ENCODE measurements around the gene PIP4K2B.
A peak's percentile ranks its signal among the peaks of the same experiment; 100 is the strongest.

The PIP4K2B gene

GRCh38 chr17:38777641-38778250, 21.6 kb downstream of the PIP4K2B start:
- no peak for DNase-seq

- DNase-seq = no peak
Measured at GRCh38 chr17:38773258-38773657, 26.1 kb downstream of the PIP4K2B start.

- no peak for DNase-seq
Measured at GRCh38 chr17:38768417-38768816, 30.9 kb downstream of the PIP4K2B start.

GRCh38 chr17:38766341-38766740, 33.0 kb downstream of the PIP4K2B start:
- DNase-seq = no peak

GRCh38 chr17:38762231-38762630, 37.1 kb downstream of the PIP4K2B start:
- no peak for DNase-seq

- DNase-seq = peak; percentile 48 to 63
Measured at GRCh38 chr17:38761612-38762011, 37.7 kb downstream of the PIP4K2B start.

- no peak for DNase-seq
Measured at GRCh38 chr17:38753071-38753506, 46.3 kb downstream of the PIP4K2B start.

- peak; percentile 95 to 98 for DNase-seq
Measured at GRCh38 chr17:38752308-38753070, 46.9 kb downstream of the PIP4K2B start, which contains the start of gene PSMB3. Gene PSMB3 (plus strand): TSS chr17:38752741. CDS start chr17:38752827, 86 bp downstream.

- DNase-seq = peak; percentile 93 to 94
Measured at GRCh38 chr17:38751808-38752307, 47.5 kb downstream of the PIP4K2B start.

GRCh38 chr17:38751144-38751807, 48.1 kb downstream of the PIP4K2B start:
- no peak for DNase-seq

GRCh38 chr17:38750312-38751121, 48.8 kb downstream of the PIP4K2B start:
- DNase-seq = peak; percentile 58

- DNase-seq = no peak
Measured at GRCh38 chr17:38750044-38750311, 49.4 kb downstream of the PIP4K2B start.

- peak; percentile 46 to 54 for DNase-seq
Measured at GRCh38 chr17:38749223-38750043, 49.9 kb downstream of the PIP4K2B start.

GRCh38 chr17:38748892-38749222, 50.5 kb downstream of the PIP4K2B start:
- no peak for DNase-seq

- DNase-seq = peak in 1 of 2 experiments; percentile 40
Measured at GRCh38 chr17:38748149-38748891, 51.0 kb downstream of the PIP4K2B start, which contains the start of gene PCGF2. Gene PCGF2 (minus strand): TSS chr17:38748336. CDS start chr17:38740402, 7,934 bp downstream.

GRCh38 chr17:38747463-38748148, 51.8 kb downstream of the PIP4K2B start:
- DNase-seq = peak in 1 of 2 experiments; percentile 38

- no peak for DNase-seq
Measured at GRCh38 chr17:38746849-38747462, 52.4 kb downstream of the PIP4K2B start.

- no peak for DNase-seq
Measured at GRCh38 chr17:38746004-38746848, 53.1 kb downstream of the PIP4K2B start.

GRCh38 chr17:38745545-38745944, 53.8 kb downstream of the PIP4K2B start:
- no peak for DNase-seq
